ENCODE measurements around the gene CREB3L2.

DNA sequence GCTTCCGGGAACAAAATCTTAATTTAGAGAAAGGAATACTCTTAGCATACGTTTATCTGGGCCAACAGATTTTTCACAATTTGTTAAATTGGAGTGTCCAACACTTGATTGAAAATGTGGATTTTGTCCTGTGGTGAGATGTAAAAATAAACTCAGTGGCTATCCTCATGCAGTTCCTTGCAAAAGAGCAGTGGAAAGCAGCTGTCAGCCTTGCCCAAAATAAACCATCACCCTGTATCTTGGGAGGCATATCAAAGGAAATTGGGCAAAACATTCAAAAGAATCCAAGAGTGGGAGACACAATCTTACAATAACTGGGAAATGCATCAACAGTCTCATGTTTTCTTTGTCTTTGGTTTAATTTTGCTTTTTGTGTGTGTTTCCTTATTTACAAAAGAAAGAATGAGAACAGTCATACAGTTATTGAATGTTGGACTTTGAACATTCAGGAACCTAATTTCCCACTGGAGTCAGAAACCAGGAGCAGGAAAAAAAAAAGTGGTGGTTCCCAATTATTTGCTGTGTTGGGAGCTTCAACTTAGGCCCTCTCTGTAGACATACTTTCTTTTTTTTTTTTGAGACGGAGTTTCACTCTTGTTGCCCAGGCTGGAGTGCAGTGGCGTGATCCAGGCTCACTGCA, 110.8 kb downstream of the CREB3L2 start:
- TF ChIP-seq, protein P1, sequence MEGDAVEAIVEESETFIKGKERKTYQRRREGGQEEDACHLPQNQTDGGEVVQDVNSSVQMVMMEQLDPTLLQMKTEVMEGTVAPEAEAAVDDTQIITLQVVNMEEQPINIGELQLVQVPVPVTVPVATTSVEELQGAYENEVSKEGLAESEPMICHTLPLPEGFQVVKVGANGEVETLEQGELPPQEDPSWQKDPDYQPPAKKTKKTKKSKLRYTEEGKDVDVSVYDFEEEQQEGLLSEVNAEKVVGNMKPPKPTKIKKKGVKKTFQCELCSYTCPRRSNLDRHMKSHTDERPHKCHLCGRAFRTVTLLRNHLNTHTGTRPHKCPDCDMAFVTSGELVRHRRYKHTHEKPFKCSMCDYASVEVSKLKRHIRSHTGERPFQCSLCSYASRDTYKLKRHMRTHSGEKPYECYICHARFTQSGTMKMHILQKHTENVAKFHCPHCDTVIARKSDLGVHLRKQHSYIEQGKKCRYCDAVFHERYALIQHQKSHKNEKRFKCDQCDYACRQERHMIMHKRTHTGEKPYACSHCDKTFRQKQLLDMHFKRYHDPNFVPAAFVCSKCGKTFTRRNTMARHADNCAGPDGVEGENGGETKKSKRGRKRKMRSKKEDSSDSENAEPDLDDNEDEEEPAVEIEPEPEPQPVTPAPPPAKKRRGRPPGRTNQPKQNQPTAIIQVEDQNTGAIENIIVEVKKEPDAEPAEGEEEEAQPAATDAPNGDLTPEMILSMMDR (IDR thresholded peaks at IDR 0.05; ENCODE audit: insufficient read depth, low read length) = no peak
- no peak for TF ChIP-seq POLR2AphosphoS5 (IDR thresholded peaks at IDR 0.05; ENCODE audit: low read depth)
- TF ChIP-seq, protein P2, sequence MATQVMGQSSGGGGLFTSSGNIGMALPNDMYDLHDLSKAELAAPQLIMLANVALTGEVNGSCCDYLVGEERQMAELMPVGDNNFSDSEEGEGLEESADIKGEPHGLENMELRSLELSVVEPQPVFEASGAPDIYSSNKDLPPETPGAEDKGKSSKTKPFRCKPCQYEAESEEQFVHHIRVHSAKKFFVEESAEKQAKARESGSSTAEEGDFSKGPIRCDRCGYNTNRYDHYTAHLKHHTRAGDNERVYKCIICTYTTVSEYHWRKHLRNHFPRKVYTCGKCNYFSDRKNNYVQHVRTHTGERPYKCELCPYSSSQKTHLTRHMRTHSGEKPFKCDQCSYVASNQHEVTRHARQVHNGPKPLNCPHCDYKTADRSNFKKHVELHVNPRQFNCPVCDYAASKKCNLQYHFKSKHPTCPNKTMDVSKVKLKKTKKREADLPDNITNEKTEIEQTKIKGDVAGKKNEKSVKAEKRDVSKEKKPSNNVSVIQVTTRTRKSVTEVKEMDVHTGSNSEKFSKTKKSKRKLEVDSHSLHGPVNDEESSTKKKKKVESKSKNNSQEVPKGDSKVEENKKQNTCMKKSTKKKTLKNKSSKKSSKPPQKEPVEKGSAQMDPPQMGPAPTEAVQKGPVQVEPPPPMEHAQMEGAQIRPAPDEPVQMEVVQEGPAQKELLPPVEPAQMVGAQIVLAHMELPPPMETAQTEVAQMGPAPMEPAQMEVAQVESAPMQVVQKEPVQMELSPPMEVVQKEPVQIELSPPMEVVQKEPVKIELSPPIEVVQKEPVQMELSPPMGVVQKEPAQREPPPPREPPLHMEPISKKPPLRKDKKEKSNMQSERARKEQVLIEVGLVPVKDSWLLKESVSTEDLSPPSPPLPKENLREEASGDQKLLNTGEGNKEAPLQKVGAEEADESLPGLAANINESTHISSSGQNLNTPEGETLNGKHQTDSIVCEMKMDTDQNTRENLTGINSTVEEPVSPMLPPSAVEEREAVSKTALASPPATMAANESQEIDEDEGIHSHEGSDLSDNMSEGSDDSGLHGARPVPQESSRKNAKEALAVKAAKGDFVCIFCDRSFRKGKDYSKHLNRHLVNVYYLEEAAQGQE (IDR thresholded peaks at IDR 0.05; ENCODE audit: insufficient replicate concordance, low read depth) = no peak
- TF ChIP-seq GABPA (IDR thresholded peaks at IDR 0.05; ENCODE audit: low read depth) = no peak
- TF ChIP-seq SPI1 (IDR thresholded peaks at IDR 0.05; ENCODE audit: borderline replicate concordance, low read depth) = no peak

All from HL-60 (cell line).